Mesendoderm (in vitro differentiated cells): ENCODE data around the gene IGSF10. TPM values are rescaled to one million over a fixed set of nuclear protein-coding genes. Genes with fewer than 3 reads are reported as not detected.
"Not testable (repeated sequence)": the region's sequence is repeated elsewhere in the genome, so short reads cannot be mapped to it uniquely, and the experiment has no call there.

Source experiments
- DNase-seq: peaks from one replicate; pipeline ENCODE4 v3.0.0; 2013
- H2AK5ac ChIP-seq: 2 replicates; pipeline ENCODE4 v1.6.1; 2013; ENCODE audit warnings: low read length, inconsistent platforms
- H2BK120ac ChIP-seq: 2 replicates; pipeline ENCODE4 v1.6.1; 2013; ENCODE audit warnings: low read depth, mild to moderate bottlenecking, low read length, moderate library complexity, mixed read lengths
- H2BK15ac ChIP-seq: replicated peaks from 2 replicates; pipeline ENCODE4 v1.6.1; 2013; ENCODE audit warnings: low read depth, mild to moderate bottlenecking, moderate library complexity
- H2BK5ac ChIP-seq: 2 replicates; pipeline ENCODE4 v1.6.1; 2013; ENCODE audit warnings: low read length, inconsistent platforms
- H3K18ac ChIP-seq: 2 replicates; pipeline ENCODE4 v1.6.1; 2013; ENCODE audit warnings: mild to moderate bottlenecking, low read length, mixed read lengths
- H3K23ac ChIP-seq: one replicate; pipeline ENCODE4 v1.6.1; 2013; ENCODE audit warnings: low read length
- H3K27ac ChIP-seq: 2 replicates; pipeline ENCODE4 v1.5.1; 2013; ENCODE audit warnings: low read depth, mild to moderate bottlenecking, inconsistent platforms, low read length, moderate library complexity
- H3K27me3 ChIP-seq: 2 replicates; pipeline ENCODE4 v1.6.1; 2013; ENCODE audit warnings: low read length, control low read depth, mild to moderate bottlenecking, inconsistent platforms; ENCODE audit not compliant: insufficient read depth, poor library complexity
- H3K36me3 ChIP-seq: 2 replicates; pipeline ENCODE4 v1.6.1; 2013; ENCODE audit warnings: low read length, inconsistent platforms; ENCODE audit not compliant: control insufficient read depth, insufficient read depth
- H3K4ac ChIP-seq: one replicate; pipeline ENCODE4 v1.6.1; 2013; ENCODE audit warnings: low read depth, mild to moderate bottlenecking, low read length, moderate library complexity
- H3K4me1 ChIP-seq: 2 replicates; pipeline ENCODE4 v1.6.1; 2013; ENCODE audit warnings: low read depth, low read length, inconsistent platforms; ENCODE audit not compliant: control insufficient read depth
- H3K4me2 ChIP-seq: 2 replicates; pipeline ENCODE4 v1.6.1; 2013; ENCODE audit warnings: low read length
- H3K4me3 ChIP-seq: 2 replicates; pipeline ENCODE4 v1.5.1; 2013; ENCODE audit warnings: mild to moderate bottlenecking, low read length
- H3K56ac ChIP-seq: one replicate; pipeline ENCODE4 v1.6.1; 2013; ENCODE audit warnings: low read length
- H3K79me1 ChIP-seq: 2 replicates; pipeline ENCODE4 v1.6.1; 2013; ENCODE audit warnings: low read length, inconsistent platforms
- H3K79me2 ChIP-seq: 2 replicates; pipeline ENCODE4 v1.6.1; 2013; ENCODE audit warnings: mild to moderate bottlenecking, low read length; ENCODE audit not compliant: control insufficient read depth, insufficient read depth
- H3K9ac ChIP-seq: 2 replicates; pipeline ENCODE4 v1.6.1; 2013; ENCODE audit warnings: low read length, inconsistent platforms
- H4K5ac ChIP-seq: one replicate; pipeline ENCODE4 v1.6.1; 2013; ENCODE audit warnings: low read length
- H4K8ac ChIP-seq: one replicate; pipeline ENCODE4 v1.6.1; 2013; ENCODE audit warnings: low read depth, mild to moderate bottlenecking, control low read depth, low read length, moderate library complexity
- WGBS: extraction: QIAGEN DNeasy Blood & Tissue Kit; methylation state at CpG from one replicate; pipeline ENCODE4 v1.1.7; 2013; ENCODE audit warnings: low lambda C conversion rate, missing lambda C conversion rate; ENCODE audit not compliant: insufficient coverage; ENCODE audit errors: extremely low coverage; 5-methylcytosine and 5-hydroxymethylcytosine counted together
- polyA plus RNA-seq, 2 experiments: library from polyadenylated mRNA; stranded (reverse); fragments of 200-250 nt; gene quantifications; one replicate each; pipeline ENCODE4 v1.2.3, GENCODE V29; 2013

IGSF10 gene, protein sequence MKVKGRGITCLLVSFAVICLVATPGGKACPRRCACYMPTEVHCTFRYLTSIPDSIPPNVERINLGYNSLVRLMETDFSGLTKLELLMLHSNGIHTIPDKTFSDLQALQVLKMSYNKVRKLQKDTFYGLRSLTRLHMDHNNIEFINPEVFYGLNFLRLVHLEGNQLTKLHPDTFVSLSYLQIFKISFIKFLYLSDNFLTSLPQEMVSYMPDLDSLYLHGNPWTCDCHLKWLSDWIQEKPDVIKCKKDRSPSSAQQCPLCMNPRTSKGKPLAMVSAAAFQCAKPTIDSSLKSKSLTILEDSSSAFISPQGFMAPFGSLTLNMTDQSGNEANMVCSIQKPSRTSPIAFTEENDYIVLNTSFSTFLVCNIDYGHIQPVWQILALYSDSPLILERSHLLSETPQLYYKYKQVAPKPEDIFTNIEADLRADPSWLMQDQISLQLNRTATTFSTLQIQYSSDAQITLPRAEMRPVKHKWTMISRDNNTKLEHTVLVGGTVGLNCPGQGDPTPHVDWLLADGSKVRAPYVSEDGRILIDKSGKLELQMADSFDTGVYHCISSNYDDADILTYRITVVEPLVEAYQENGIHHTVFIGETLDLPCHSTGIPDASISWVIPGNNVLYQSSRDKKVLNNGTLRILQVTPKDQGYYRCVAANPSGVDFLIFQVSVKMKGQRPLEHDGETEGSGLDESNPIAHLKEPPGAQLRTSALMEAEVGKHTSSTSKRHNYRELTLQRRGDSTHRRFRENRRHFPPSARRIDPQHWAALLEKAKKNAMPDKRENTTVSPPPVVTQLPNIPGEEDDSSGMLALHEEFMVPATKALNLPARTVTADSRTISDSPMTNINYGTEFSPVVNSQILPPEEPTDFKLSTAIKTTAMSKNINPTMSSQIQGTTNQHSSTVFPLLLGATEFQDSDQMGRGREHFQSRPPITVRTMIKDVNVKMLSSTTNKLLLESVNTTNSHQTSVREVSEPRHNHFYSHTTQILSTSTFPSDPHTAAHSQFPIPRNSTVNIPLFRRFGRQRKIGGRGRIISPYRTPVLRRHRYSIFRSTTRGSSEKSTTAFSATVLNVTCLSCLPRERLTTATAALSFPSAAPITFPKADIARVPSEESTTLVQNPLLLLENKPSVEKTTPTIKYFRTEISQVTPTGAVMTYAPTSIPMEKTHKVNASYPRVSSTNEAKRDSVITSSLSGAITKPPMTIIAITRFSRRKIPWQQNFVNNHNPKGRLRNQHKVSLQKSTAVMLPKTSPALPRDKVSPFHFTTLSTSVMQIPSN (N-terminal part only)
- polyA plus RNA-seq (2013, experiment 1 of 2): 0.74 TPM
- 0.62 TPM for polyA plus RNA-seq (2013, experiment 2 of 2)

DNA sequence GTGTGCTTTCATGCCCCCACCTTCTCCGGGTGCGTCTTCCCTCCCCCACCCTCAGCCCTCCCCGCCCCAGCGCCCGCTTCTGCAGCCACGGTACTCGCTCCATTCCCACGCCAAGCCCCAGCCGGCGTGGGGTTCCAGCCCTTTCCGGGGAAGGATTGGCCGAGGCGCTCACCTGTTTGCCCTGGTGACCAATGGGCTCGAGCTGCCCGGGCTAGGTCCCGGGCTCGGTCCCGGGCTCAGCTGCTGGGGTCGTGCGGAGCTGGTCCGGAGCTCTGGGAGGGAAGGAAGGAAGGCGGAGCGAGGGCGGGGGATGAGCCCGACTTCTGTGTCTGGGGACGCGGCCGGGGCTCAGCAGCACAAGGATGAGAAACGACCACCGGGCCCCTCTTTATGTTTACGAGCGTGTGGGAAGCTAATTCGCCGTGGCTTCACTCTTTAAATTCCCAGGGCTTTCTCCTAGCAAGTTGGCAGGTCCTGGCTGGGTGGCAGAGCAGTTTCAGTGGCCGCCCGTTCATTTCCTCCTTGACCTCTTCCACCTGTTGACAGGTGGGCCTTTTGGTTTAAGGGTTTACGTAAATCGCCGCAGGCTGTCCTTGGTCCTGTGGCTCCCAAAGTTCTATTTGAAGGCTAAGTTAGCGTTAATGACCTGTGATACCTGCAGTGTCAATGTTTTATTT, at the start of gene IGSF10:
TSS of gene IGSF10 (minus strand) at position 288 of the 677 bp plus-strand sequence. CDS start 2,352 bp downstream, outside the sequence.
- Histone ChIP-seq H2BK5ac (no peak within 1 kb of the TSS), H3K4me2 (peak within 1 kb of the TSS; percentile 60), H3K27ac (no peak within 1 kb of the TSS), H3K4ac (no peak within 1 kb of the TSS), H3K79me1 (no peaks in the 10 kb centered on the region), H3K18ac (no peak within 1 kb of the TSS), H3K4me1 (no peaks in the 10 kb centered on the region), H2AK5ac (no peak within 1 kb of the TSS), H4K5ac (no peak within 1 kb of the TSS), H2BK120ac (peak within 1 kb of the TSS; percentile 28), H3K56ac (peak within 1 kb of the TSS; percentile 22), H2BK15ac (peak within 1 kb of the TSS; percentile 36), H3K36me3 (no peaks in the 10 kb centered on the region), H3K4me3 (peak within 1 kb of the TSS; percentile 20), H4K8ac (no peak within 1 kb of the TSS), H3K27me3 (no peaks in the 10 kb centered on the region), H3K79me2 (no peaks in the 10 kb centered on the region), H3K9ac (peak within 1 kb of the TSS; percentile 48), H3K23ac (no peak within 1 kb of the TSS)
- no peak for DNase-seq
- WGBS: no CpG with 5 or more reads among the region's 40 CpGs

DNA sequence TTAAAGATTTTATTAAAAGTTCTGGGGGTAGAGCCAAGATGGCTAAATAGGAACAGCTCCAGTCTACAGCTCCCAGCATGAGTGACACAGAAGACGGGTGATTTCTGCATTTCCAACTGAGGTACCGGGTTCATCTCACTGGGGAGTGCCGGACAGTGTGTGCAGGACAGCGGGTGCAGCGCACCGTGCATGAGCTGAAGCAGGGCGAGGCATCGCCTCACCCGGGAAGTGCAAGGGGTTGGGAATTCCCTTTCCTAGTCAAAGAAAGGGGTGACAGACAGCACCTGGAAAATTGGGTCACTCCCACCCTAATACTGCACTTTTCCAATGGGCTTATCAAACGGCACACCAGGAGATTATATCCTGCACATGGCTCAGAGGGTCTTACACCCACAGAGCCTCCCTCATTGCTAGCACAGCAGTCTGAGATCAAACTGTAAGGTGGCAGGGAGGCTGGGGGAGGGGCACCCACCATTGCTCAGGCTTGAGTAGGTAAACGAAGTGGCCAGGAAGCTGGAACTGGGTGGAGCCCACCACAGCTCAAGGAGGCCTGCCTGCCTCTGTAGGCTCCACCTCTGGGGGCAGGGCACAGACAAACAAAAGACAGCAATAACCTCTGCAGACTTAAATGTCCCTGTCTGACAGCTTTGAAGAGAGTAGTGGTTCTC, 48.7 kb upstream of the IGSF10 start:
- not testable (repeated sequence) for H3K23ac ChIP-seq, H3K79me2 ChIP-seq, H3K4ac ChIP-seq, H3K4me2 ChIP-seq, H3K4me1 ChIP-seq, H2BK5ac ChIP-seq, H2BK120ac ChIP-seq, H3K18ac ChIP-seq, DNase-seq, H2AK5ac ChIP-seq, H3K27ac ChIP-seq, H4K5ac ChIP-seq, H3K56ac ChIP-seq, H3K4me3 ChIP-seq, H3K79me1 ChIP-seq, H3K9ac ChIP-seq, H2BK15ac ChIP-seq, H3K27me3 ChIP-seq, H3K36me3 ChIP-seq, H4K8ac ChIP-seq
- WGBS: no CpG with 5 or more reads among the region's 11 CpGs

DNA sequence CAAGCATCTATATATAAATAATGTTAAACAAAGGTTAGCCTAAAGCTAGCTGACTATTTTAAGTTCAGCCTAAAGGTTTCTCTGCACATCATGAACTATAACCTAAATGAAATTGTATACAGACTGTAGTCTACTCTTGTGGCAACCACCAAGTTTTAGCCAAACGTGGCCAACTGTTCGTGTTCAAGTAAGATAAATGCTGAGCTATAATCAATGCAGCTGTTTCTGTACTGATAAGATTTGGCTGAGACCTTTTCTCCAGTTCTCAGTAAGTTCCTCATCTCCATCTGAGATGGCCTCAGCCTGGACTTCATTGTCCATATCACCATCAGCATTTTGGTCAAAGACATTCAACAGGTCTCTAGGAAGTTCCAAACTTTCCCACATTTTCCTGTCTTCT, 43.7 kb upstream of the IGSF10 start:
- Histone ChIP-seq H2BK5ac (no peak overlapping the region), H3K4me3 (no peak overlapping the region), H3K4me1 (no peaks in the 10 kb centered on the region), H4K8ac (no peak overlapping the region), H3K4ac (no peak overlapping the region), H3K23ac (no peak overlapping the region), H2BK15ac (no peak overlapping the region), H4K5ac (no peak overlapping the region), H3K36me3 (no peaks in the 10 kb centered on the region), H3K4me2 (no peak overlapping the region), H2BK120ac (no peak overlapping the region), H3K79me2 (no peaks in the 10 kb centered on the region), H3K18ac (no peak overlapping the region), H2AK5ac (no peak overlapping the region), H3K27me3 (no peaks in the 10 kb centered on the region), H3K27ac (no peak overlapping the region), H3K9ac (no peak overlapping the region), H3K79me1 (no peaks in the 10 kb centered on the region), H3K56ac (no peak overlapping the region)
- DNase-seq: no peak
- WGBS: no CpG with 5 or more reads among the region's 2 CpGs

DNA sequence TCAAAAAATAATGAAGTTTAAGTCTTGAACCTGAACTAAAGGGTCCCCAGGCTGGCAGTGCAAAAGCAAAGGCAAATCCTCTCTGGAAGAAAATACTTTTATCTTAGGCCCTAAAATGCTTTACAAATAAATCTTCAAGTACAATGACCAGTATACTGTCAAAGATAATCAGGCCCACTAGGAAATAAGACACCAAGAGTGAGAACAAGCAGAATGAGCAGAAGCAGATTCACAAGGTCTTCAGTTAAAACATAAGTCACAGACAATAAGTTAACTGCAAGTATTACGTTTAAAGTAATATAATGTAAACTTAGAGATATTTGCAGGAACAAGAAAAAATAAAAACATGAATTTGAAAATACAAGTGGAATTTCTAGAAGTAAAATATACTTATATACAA, 42.2 kb upstream of the IGSF10 start:
- Histone ChIP-seq H3K4me2 (no peak overlapping the region), H3K18ac (no peak overlapping the region), H3K56ac (no peak overlapping the region), H3K79me1 (no peaks in the 10 kb centered on the region), H2AK5ac (no peak overlapping the region), H3K27ac (no peak overlapping the region), H3K79me2 (no peaks in the 10 kb centered on the region), H4K5ac (no peak overlapping the region), H3K27me3 (no peaks in the 10 kb centered on the region), H3K36me3 (no peaks in the 10 kb centered on the region), H2BK5ac (no peak overlapping the region), H4K8ac (no peak overlapping the region), H2BK120ac (no peak overlapping the region), H3K4ac (no peak overlapping the region), H3K9ac (no peak overlapping the region), H3K23ac (no peak overlapping the region), H2BK15ac (no peak overlapping the region), H3K4me1 (no peaks in the 10 kb centered on the region), H3K4me3 (no peak overlapping the region)
- WGBS: no CpG with 5 or more reads among the region's 1 CpG
- DNase-seq: no peak
